Muscle layer of duodenum (tissue), 2 donors: ENCODE measurements around the gene CMTM4.
"Not testable (repeated sequence)": the region's sequence is repeated elsewhere in the genome, so short reads cannot be mapped to it uniquely, and the experiment has no call there.

ENCODE experiments used
- H3K27ac ChIP-seq: one replicate; pipeline ENCODE4 v1.7.0; 2013; ENCODE audit warnings: mild to moderate bottlenecking, low read length
- H3K27me3 ChIP-seq: one replicate; pipeline ENCODE4 v1.7.0; 2013; ENCODE audit warnings: low read depth, mild to moderate bottlenecking, control low read depth, low read length
- H3K36me3 ChIP-seq, 2 donors: one replicate each; pipeline ENCODE4 v1.7.0; 2013; ENCODE audit warnings: low read length in 2 of 2, control low read depth in 1 of 2, mild to moderate bottlenecking in 1 of 2; ENCODE audit not compliant: insufficient read depth in 2 of 2, control insufficient read depth in 1 of 2
- H3K4me1 ChIP-seq, 2 donors: one replicate each; pipeline ENCODE4 v1.7.0; 2013; ENCODE audit warnings: low read length in 2 of 2, mild to moderate bottlenecking in 2 of 2, control low read depth in 1 of 2, moderate library complexity in 1 of 2; ENCODE audit not compliant: insufficient read depth in 2 of 2, control insufficient read depth in 1 of 2
- H3K4me3 ChIP-seq, 2 donors: one replicate each; pipeline ENCODE4 v1.7.0; 2013; ENCODE audit warnings: low read length in 2 of 2, low read depth in 1 of 2, mild to moderate bottlenecking in 1 of 2
- H3K9me3 ChIP-seq, 2 donors: one replicate each; pipeline ENCODE4 v1.7.0; 2013; ENCODE audit warnings: low read length in 2 of 2, control low read depth in 1 of 2, mild to moderate bottlenecking in 1 of 2; ENCODE audit not compliant: control insufficient read depth in 1 of 2
- donor health status: healthy.

Gene CMTM4

GRCh38 chr16:66619534-66620428 is 76.8 kb downstream of the CMTM4 start:
- H3K4me1 ChIP-seq: no peaks in the 10 kb centered on the region
- H3K36me3 ChIP-seq: peaks cover 5 to 18% of the 10 kb centered on the region in 2 donors
- no peak overlapping the region for H3K27ac ChIP-seq

GRCh38 chr16:66618588-66619375 is 77.8 kb downstream of the CMTM4 start:
- H3K27ac ChIP-seq: no peak overlapping the region
- H3K4me1 ChIP-seq: no peaks in the 10 kb centered on the region
- H3K9me3 ChIP-seq: no peaks in the 10 kb centered on the region
- H3K27me3 ChIP-seq: no peaks in the 10 kb centered on the region
- H3K4me3 ChIP-seq: no peak overlapping the region
- peaks cover 11 to 18% of the 10 kb centered on the region in 2 donors for H3K36me3 ChIP-seq

More at GRCh38 chr16:66619534-66620428, 76.8 kb downstream of the CMTM4 start:
- Histone ChIP-seq H3K9me3 (no peaks in the 10 kb centered on the region), H3K27me3 (no peaks in the 10 kb centered on the region), H3K4me3 (no peak overlapping the region)

GRCh38 chr16:66617728-66618127 is 78.8 kb downstream of the CMTM4 start:
- Histone ChIP-seq H3K4me1 (no peaks in the 10 kb centered on the region), H3K9me3 (no peaks in the 10 kb centered on the region), H3K36me3 (peaks cover 20 to 24% of the 10 kb centered on the region in 2 donors), H3K4me3 (no peak overlapping the region), H3K27ac (no peak overlapping the region), H3K27me3 (no peaks in the 10 kb centered on the region)

GRCh38 chr16:66617010-66617434 is 79.5 kb downstream of the CMTM4 start:
- Histone ChIP-seq H3K4me3 (no peak overlapping the region), H3K27me3 (no peaks in the 10 kb centered on the region), H3K27ac (no peak overlapping the region), H3K36me3 (peaks cover 18 to 31% of the 10 kb centered on the region in 2 donors), H3K4me1 (no peaks in the 10 kb centered on the region), H3K9me3 (no peaks in the 10 kb centered on the region)

- Histone ChIP-seq H3K4me1 (no peaks in the 10 kb centered on the region), H3K27ac (no peak overlapping the region), H3K4me3 (no peak overlapping the region), H3K36me3 (peaks cover 18 to 31% of the 10 kb centered on the region in 2 donors), H3K27me3 (no peaks in the 10 kb centered on the region), H3K9me3 (no peaks in the 10 kb centered on the region)
These were observed 80.0 kb downstream of the CMTM4 start for GRCh38 chr16:66616592-66616991.

GRCh38 chr16:66616169-66616568 is 80.4 kb downstream of the CMTM4 start:
- Histone ChIP-seq H3K4me1 (no peaks in the 10 kb centered on the region), H3K4me3 (no peak overlapping the region), H3K27me3 (no peaks in the 10 kb centered on the region), H3K36me3 (peaks cover 18 to 29% of the 10 kb centered on the region in 2 donors), H3K27ac (no peak overlapping the region), H3K9me3 (no peaks in the 10 kb centered on the region)

GRCh38 chr16:66614161-66614802 is 82.3 kb downstream of the CMTM4 start:
- H3K27ac ChIP-seq: no peak overlapping the region
- no peaks in the 10 kb centered on the region for H3K9me3 ChIP-seq
- H3K4me1 ChIP-seq: no peaks in the 10 kb centered on the region
- H3K36me3 ChIP-seq: peaks cover 30 to 39% of the 10 kb centered on the region in 2 donors
- no peaks in the 10 kb centered on the region for H3K27me3 ChIP-seq
- H3K4me3 ChIP-seq: no peak overlapping the region

- peaks cover 30 to 35% of the 10 kb centered on the region in 2 donors for H3K36me3 ChIP-seq
- H3K4me3 ChIP-seq: no peak overlapping the region
- H3K27ac ChIP-seq: no peak overlapping the region
- peaks cover 0 to 10% of the 10 kb centered on the region in 2 donors for H3K4me1 ChIP-seq
- no peaks in the 10 kb centered on the region for H3K9me3 ChIP-seq
- no peaks in the 10 kb centered on the region for H3K27me3 ChIP-seq
These were observed 84.1 kb downstream of the CMTM4 start for GRCh38 chr16:66612422-66612821.

- H3K4me3 ChIP-seq, H3K27ac ChIP-seq, H3K27me3 ChIP-seq, H3K9me3 ChIP-seq: not testable (repeated sequence)
- peaks cover 30 to 35% of the 10 kb centered on the region in 2 donors for H3K36me3 ChIP-seq
- peaks cover 0 to 10% of the 10 kb centered on the region in 2 donors for H3K4me1 ChIP-seq
These were observed 84.6 kb downstream of the CMTM4 start for GRCh38 chr16:66611911-66612310.

- H3K4me1 ChIP-seq: peaks cover 0 to 17% of the 10 kb centered on the region in 2 donors
- H3K4me3 ChIP-seq: no peak overlapping the region
- H3K27me3 ChIP-seq: no peaks in the 10 kb centered on the region
- no peaks in the 10 kb centered on the region for H3K9me3 ChIP-seq
- no peak overlapping the region for H3K27ac ChIP-seq
- H3K36me3 ChIP-seq: peaks cover 30 to 35% of the 10 kb centered on the region in 2 donors
These were observed 86.3 kb downstream of the CMTM4 start for GRCh38 chr16:66610111-66610820.
